HAP-1 (cell line): ENCODE results near the gene MED14.

Source experiments
- DNase-seq, 2 experiments: peaks; one replicate each; pipeline ENCODE4 v3.0.0-alpha.2; 2016 to 2020; ENCODE audit warnings: low spot score in 2 of 2
- H3K27me3 ChIP-seq: fragments of 250-450 bp; sonication (Bioruptor Pico); 2 replicates; pipeline ENCODE4 v1.5.1; 2020; ENCODE audit warnings: low read depth, mild to moderate bottlenecking, moderate library complexity
- H3K36me3 ChIP-seq: fragments of 250-450 bp; sonication (Bioruptor Pico); replicated peaks from 2 replicates; pipeline ENCODE4 v1.5.1; 2020; ENCODE audit warnings: mild to moderate bottlenecking
- H3K4me1 ChIP-seq: fragments of 250-450 bp; sonication (Bioruptor Pico); 2 replicates; pipeline ENCODE4 v1.5.1; 2020; ENCODE audit warnings: mild to moderate bottlenecking
- H3K4me3 ChIP-seq: fragments of 250-450 bp; sonication (Bioruptor Pico); 2 replicates; pipeline ENCODE4 v1.5.1; 2020; ENCODE audit warnings: mild to moderate bottlenecking, moderate library complexity
- H3K9me3 ChIP-seq: fragments of 250-450 bp; sonication (Bioruptor Pico); 2 replicates; pipeline ENCODE4 v1.5.1; 2020; ENCODE audit warnings: mild to moderate bottlenecking, moderate library complexity
- in situ Hi-C: fragments of 300-500 bp; cut with MboI; formaldehyde crosslinking; loops from 3 replicates; pipeline ENCODE4 v1.14.3; 2020; ENCODE audit warnings: low sequenced_read_pairs, inconsistent platforms, mixed read lengths

MED14 gene

DNA sequence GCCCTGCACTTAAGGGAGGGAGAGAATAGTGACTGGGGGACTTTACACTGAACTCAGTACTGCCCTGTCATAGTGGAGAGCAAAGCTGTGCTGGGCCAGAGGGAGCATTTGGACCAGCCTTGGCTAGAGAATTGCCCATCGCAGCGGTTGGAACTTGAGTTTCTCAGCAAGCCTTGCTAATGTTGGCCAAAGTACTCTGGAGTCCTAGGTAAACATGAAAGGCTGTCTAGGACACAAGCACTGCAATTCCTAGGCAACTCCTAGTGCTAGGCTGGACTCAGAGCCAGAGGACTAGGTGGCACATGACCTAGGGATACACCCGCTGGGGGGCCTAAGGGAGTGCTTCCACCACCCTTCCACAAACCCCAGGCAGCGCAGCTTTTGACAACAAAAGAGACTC is 15.0 kb downstream of the MED14 start:
- DNase-seq, result no peak
- H3K27me3 ChIP-seq, result no peaks in the 10 kb centered on the region
- H3K36me3 ChIP-seq, result peaks cover 36% of the 10 kb centered on the region
- peaks cover 6% of the 10 kb centered on the region for H3K4me1 ChIP-seq
- peaks cover 2% of the 10 kb centered on the region; the same call in 1 of the 2 replicates for H3K9me3 ChIP-seq
- in situ Hi-C loops, result no loop called here
- no peak overlapping the region for H3K4me3 ChIP-seq

DNA sequence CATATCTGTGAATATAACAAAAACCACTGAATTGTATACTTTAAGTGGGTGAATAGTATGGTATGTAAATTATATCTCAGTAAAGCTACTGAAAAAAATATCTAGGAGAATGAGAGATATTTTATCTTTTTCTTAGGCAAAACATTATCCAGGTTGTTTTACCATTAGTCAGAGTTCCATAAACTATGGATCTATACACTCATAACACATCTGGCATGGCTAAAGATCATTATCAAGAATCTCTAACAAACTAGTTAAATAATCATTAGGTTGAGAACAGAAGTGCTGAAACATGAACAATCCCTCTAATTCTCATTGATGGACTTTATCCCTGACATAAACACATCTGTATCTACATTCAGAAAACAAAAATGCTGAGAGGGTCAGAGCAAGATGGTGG is 15.6 kb downstream of the MED14 start:
- peaks cover 37% of the 10 kb centered on the region for H3K36me3 ChIP-seq
- peaks cover 11% of the 10 kb centered on the region for H3K4me1 ChIP-seq
- no peak for DNase-seq
- H3K9me3 ChIP-seq, result peaks cover 2% of the 10 kb centered on the region; the same call in 1 of the 2 replicates
- in situ Hi-C loops, result no loop called here
- no peak overlapping the region for H3K4me3 ChIP-seq
- H3K27me3 ChIP-seq, result no peaks in the 10 kb centered on the region

DNA sequence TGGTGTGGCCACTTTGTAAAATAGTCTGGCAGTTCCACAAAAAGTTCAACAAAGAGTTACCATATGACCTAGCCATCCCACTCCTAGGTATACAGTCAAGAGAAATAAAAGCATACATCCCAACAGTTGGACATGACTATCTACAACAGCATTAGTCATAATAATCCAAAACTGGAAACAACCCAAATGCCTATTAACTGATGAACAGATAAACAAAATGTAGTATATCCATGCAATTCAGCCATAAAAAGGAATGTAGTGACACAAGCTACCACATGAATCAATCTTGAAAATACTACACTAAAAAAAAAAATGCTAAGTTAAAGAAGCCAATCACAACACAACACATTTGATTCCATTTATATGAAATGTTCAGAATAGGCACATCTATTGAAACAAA is 16.1 kb downstream of the MED14 start:
- in situ Hi-C loops, result no loop called here
- Histone ChIP-seq H3K27me3 (no peaks in the 10 kb centered on the region), H3K9me3 (peaks cover 2% of the 10 kb centered on the region; the same call in 1 of the 2 replicates), H3K36me3 (peaks cover 38% of the 10 kb centered on the region), H3K4me3 (no peak overlapping the region), H3K4me1 (peaks cover 11% of the 10 kb centered on the region)
- no peak for DNase-seq

DNA sequence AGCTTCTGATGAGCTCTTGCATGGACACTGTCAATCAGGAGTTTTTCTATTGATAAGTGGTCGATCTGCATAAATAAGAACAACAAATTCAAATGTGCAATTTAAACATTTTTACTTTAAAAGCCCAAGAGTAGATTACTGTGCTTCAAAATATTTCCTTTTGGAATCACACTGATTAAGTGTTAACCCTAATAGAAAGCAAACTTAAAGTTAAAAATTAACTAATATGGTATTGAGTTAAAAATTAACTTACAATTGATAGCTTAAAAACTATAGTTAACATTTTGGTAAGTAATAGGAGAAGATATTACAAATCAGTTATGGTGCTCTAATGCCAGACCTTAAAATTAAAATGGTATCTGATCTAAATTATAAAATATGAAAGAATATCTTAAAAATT is 25.9 kb downstream of the MED14 start:
- DNase-seq, result no peak
- no peaks in the 10 kb centered on the region for H3K9me3 ChIP-seq
- no peak overlapping the region for H3K4me3 ChIP-seq
- peaks cover 72% of the 10 kb centered on the region for H3K36me3 ChIP-seq
- no peaks in the 10 kb centered on the region for H3K27me3 ChIP-seq
- in situ Hi-C loops, result no loop called here
- H3K4me1 ChIP-seq, result no peaks in the 10 kb centered on the region

DNA sequence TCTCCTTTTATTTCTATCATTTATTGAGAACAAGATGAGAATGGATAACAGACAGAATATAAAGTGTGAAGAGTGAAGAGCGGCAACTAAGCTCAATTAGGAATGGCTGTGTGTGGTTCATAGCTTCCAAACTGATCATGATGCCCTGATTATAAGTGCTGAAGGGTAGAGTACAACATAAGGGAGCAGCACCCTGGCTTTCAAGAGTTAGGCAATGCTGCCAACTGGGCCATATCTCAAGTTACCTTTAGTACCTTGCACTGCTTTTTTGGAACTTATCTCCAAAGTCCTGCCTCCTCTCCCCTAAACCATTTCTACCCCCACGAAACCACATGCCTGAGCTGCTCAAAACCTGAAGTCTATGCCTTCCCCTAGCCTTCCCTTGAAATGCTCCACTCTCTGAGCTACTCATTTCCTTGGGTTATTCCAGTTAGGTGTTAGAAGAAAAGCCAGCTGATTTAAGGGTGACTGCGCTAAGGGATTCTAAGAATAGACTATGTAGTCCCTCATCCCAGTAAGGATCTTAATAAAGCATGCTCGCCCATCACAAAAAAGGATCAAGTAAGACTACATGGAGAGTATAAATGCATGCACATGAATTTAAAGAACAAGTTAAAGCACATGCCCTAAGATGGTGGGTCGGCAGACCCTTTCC is 29.6 kb downstream of the MED14 start:
- in situ Hi-C loops, result no loop called here
- DNase-seq, result no peak
- H3K27me3 ChIP-seq, result no peaks in the 10 kb centered on the region
- no peak overlapping the region for H3K4me3 ChIP-seq
- no peaks in the 10 kb centered on the region for H3K9me3 ChIP-seq
- no peaks in the 10 kb centered on the region for H3K4me1 ChIP-seq
- H3K36me3 ChIP-seq, result peaks cover 64% of the 10 kb centered on the region

DNA sequence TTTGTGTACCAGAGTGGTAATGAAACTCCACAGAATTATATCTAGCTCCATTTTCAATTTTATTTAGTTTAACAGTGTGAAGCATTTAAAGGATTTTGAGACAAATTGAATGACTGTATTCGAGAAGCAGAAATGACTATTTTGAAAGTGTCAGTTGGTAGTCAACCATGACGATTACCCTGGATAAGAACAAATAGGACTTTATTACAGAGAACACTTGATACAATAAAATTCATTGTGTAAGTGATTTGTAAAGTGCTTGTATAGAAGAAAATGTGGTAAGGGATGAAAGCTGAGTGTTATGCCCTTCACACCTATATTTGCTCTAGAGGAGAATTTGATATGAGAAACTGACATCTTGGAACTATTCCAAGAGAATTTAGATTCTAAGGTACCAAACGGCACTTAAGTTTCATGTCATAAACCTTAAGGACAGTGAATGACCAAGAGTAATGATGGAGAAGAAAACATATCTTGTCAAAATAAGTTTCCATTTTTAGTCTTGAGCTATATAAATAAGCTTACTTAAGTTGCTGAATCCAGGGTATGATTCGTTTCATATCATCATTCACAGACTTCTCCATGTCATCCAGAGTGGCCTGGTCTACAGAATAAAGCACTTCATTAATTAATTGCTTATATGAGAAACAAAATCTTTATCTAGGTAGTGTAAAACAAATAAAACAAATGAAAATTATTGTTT is 34.6 kb downstream of the MED14 start:
- in situ Hi-C loops, result no loop called here
- no peaks in the 10 kb centered on the region for H3K27me3 ChIP-seq
- peaks cover 60% of the 10 kb centered on the region for H3K36me3 ChIP-seq
- H3K9me3 ChIP-seq, result no peaks in the 10 kb centered on the region
- no peaks in the 10 kb centered on the region for H3K4me1 ChIP-seq
- H3K4me3 ChIP-seq, result no peak overlapping the region
- no peak for DNase-seq

DNA sequence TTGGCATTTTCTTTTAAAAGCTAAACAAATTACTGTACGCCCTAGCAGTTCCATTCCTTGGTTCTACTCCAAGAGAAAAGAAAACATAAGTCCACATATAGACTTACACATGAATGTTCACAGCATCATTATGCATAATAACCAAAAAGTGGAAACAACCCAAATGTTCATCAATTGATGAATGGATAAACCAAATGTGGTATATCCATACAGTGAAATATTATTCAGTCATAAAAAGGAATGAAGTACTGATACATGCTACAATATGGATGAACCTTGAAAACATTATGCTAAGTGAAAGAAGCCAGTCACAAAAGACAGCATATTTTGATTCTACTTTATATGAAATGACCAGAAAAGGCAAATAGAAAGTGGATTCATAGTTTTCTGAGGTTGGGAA is 36.5 kb downstream of the MED14 start:
- H3K9me3 ChIP-seq, result no peaks in the 10 kb centered on the region
- no peaks in the 10 kb centered on the region for H3K4me1 ChIP-seq
- DNase-seq, result no peak
- no peak overlapping the region for H3K4me3 ChIP-seq
- H3K36me3 ChIP-seq, result peaks cover 64% of the 10 kb centered on the region
- in situ Hi-C loops, result no loop called here
- H3K27me3 ChIP-seq, result no peaks in the 10 kb centered on the region

DNA sequence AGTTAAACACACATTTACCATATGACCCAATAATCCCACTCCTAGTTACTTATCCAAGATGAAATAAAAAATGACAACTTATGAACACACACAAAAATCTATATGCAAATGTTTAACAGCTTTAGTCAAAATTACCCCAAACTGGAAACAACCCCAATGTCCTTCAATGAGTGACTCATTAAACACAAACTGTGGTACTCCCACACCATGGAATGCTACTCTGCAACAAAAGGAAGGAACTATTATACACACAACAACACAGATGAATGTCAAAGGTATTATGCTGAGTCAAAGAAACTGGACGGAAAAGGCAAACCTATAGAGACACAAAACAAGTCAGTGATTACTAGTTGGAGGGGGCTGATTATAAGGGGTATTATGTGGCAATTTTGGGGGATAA is 40.5 kb downstream of the MED14 start:
- DNase-seq, result no peak
- Histone ChIP-seq H3K4me1 (no peaks in the 10 kb centered on the region), H3K36me3 (peaks cover 68% of the 10 kb centered on the region), H3K27me3 (no peaks in the 10 kb centered on the region), H3K4me3 (no peak overlapping the region), H3K9me3 (no peaks in the 10 kb centered on the region)
- in situ Hi-C loops, result no loop called here

DNA sequence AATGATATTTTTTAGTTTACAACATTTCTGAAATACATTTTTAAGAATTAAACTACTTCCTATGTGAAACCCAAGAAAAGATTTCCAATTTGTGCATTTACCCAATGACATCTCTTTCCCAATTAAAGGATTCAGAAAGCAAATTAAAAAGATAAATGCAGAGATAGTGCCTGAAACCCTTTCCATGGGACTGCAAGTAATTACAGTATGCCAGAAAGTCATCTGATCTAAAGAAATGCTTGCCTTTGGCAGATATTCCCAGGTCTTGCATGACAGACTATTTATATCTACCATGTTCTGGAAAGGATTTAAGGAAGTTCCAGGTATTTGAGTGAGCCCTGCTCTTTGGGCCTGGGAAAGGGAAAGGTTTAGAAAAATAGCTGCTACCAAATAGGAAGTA is 46.4 kb downstream of the MED14 start:
- H3K4me1 ChIP-seq, result no peaks in the 10 kb centered on the region
- DNase-seq, result no peak
- H3K9me3 ChIP-seq, result no peaks in the 10 kb centered on the region
- no peaks in the 10 kb centered on the region for H3K27me3 ChIP-seq
- in situ Hi-C loops, result no loop called here
- no peak overlapping the region for H3K4me3 ChIP-seq
- H3K36me3 ChIP-seq, result peaks cover 79% of the 10 kb centered on the region

DNA sequence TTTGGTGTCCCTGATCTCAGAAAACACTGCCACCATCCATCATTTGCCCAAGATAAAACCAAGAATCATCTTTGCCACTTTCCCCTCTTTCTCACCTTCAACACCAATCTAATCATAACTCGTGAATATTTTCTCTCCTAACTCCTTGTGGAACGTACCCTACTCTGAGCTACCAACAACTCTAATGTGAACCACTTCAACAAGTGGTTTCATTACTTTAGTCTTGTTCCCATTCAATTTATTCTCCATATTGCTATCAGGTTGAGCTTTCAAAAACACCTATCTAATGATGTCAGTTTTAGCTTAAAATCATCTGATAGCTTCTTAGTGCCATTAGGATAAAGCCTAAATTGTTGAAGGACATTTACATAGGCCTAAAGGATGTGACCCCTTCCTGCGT is 48.2 kb downstream of the MED14 start:
- Histone ChIP-seq H3K4me1 (no peaks in the 10 kb centered on the region), H3K9me3 (no peaks in the 10 kb centered on the region), H3K27me3 (no peaks in the 10 kb centered on the region), H3K36me3 (peaks cover 75% of the 10 kb centered on the region), H3K4me3 (no peak overlapping the region)
- in situ Hi-C loops, result no loop called here
- DNase-seq, result no peak

DNA sequence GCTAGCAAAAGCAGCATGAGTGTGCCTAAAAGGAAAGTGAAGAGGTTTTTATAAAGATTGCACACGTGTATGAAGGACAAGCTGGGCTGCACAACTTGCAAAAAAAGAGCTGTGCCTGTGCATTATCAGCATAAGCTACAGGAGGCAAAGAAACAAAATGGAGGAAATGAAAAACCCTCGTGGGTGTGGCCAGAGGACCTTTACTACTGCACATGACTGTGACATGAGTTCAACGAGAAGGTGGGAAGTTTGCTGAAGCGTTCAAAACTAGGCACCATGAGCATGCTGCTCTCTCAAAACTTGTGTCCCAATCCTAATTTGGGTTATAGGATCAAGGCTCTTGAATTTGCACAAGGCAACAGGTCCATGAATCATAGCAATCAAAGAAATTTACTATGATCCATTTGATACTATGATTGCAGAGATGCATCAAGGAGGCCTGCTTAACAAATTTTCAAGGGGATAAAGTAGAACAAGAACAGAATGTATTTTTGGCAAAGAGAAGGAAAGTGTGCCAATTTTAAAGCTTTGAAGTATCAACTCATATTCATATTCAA is 49.9 kb downstream of the MED14 start:
- H3K27me3 ChIP-seq, result no peaks in the 10 kb centered on the region
- H3K9me3 ChIP-seq, result no peaks in the 10 kb centered on the region
- H3K36me3 ChIP-seq, result peaks cover 80% of the 10 kb centered on the region
- in situ Hi-C loops, result no loop called here
- H3K4me1 ChIP-seq, result no peaks in the 10 kb centered on the region
- no peak for DNase-seq
- H3K4me3 ChIP-seq, result no peak overlapping the region

DNA sequence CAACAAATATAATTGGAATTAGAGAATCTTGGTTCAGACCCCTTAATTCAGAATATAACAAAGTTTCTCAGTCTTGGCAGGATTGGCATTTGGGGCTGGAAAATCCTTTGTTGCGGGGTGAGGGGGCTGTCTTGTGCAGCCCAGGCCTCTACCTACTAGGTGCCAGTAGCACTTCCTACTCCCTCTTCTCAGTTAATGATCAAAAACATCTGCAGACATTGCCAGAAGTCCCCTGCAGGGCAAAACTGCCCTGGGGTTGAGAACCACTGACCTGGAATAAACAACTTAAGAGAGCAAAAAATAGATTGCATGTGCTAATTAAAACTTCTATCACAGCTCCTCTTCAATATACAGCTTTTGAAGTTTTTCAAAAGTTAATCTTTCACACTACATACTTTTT is 51.2 kb downstream of the MED14 start:
- Histone ChIP-seq H3K4me3 (no peak overlapping the region), H3K27me3 (no peaks in the 10 kb centered on the region), H3K9me3 (no peaks in the 10 kb centered on the region), H3K36me3 (peaks cover 83% of the 10 kb centered on the region), H3K4me1 (no peaks in the 10 kb centered on the region)
- DNase-seq, result no peak
- in situ Hi-C loops, result no loop called here

DNA sequence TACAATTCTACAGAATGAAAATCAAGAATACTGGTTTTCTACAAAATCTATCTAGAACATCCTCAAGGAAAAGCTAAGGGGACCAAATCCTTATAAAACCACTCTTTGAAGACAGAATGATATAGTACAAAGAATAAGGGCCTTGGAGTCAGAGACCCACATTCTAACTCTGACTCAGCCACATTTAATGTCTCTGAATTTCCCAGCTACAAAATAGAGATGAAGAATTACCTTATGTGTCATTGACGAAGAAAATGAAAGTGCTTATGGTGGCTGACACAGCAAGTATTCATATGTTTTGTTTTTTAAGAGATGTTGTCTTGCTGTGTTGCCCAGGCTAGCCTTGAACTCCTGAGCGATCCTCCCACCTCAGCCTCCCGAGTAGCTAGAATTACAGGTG is 52.1 kb downstream of the MED14 start:
- DNase-seq, result no peak
- Histone ChIP-seq H3K4me1 (no peaks in the 10 kb centered on the region), H3K36me3 (peaks cover 79% of the 10 kb centered on the region), H3K9me3 (no peaks in the 10 kb centered on the region), H3K27me3 (no peaks in the 10 kb centered on the region), H3K4me3 (no peak overlapping the region)
- in situ Hi-C loops, result no loop called here

DNA sequence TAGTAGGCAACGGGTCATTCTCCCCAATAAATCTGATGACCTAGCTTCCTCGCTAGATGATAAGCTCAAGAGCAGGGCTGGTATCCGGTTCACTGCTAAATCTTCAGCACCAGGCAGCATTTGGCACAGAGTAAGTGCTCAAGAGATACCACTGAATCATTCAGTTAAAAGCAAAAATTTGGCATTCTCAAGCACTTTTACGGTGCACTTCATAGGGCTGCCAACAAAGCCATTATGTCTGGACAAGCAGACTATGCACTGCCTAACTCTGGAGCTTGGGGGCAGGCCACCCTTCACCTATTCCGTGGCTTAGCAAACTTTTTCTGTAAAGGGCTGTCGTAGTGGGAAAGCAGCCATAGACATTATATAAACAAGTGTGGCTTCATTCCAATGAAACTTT is 64.2 kb downstream of the MED14 start:
- no peaks in the 10 kb centered on the region for H3K27me3 ChIP-seq
- no peaks in the 10 kb centered on the region for H3K4me1 ChIP-seq
- in situ Hi-C loops, result loop anchor here (25.0 kb wide), 1 partner anchor 491 kb away; no protein-coding TSS in a partner anchor
- DNase-seq, result no peak
- H3K9me3 ChIP-seq, result no peaks in the 10 kb centered on the region
- peaks cover 92% of the 10 kb centered on the region for H3K36me3 ChIP-seq
- no peak overlapping the region for H3K4me3 ChIP-seq
